Endothelial cell (in vitro differentiated cells): ENCODE results near the gene MYLK3. TPM values are rescaled to one million over a fixed set of nuclear protein-coding genes. Genes with fewer than 3 reads are reported as not detected.
A peak's percentile ranks its signal among the peaks of the same experiment; 100 is the strongest.

ENCODE experiments used
- DNase-seq: peaks from one replicate; pipeline ENCODE4 v3.0.0; 2021; ENCODE audit warnings: low spot score
- H3K27ac Mint-ChIP-seq: one replicate; pipeline ENCODE4 v1.8.0; 2021; ENCODE audit warnings: mixed read lengths, inconsistent platforms; ENCODE audit not compliant: unreplicated experiment
- H3K27me3 Mint-ChIP-seq: one replicate; pipeline ENCODE4 v1.8.0; 2021; ENCODE audit warnings: mild to moderate bottlenecking, moderate library complexity, mixed read lengths, inconsistent platforms; ENCODE audit not compliant: unreplicated experiment
- H3K36me3 Mint-ChIP-seq: one replicate; pipeline ENCODE4 v1.8.0; 2021; ENCODE audit warnings: mild to moderate bottlenecking, low read depth, mixed read lengths, inconsistent platforms; ENCODE audit not compliant: unreplicated experiment
- H3K4me1 Mint-ChIP-seq: one replicate; pipeline ENCODE4 v1.8.0; 2021; ENCODE audit warnings: mild to moderate bottlenecking, mixed read lengths, inconsistent platforms; ENCODE audit not compliant: unreplicated experiment
- H3K4me3 Mint-ChIP-seq: one replicate; pipeline ENCODE4 v1.8.0; 2021; ENCODE audit warnings: mild to moderate bottlenecking, mixed read lengths, inconsistent platforms; ENCODE audit not compliant: unreplicated experiment
- H3K9me3 Mint-ChIP-seq: one replicate; pipeline ENCODE4 v1.8.0; 2021; ENCODE audit warnings: mixed read lengths, inconsistent platforms; ENCODE audit not compliant: unreplicated experiment
- CTCF ChIP-seq: fragments of 200-600 bp; sonication (generic); IDR thresholded peaks from one replicate; pipeline ENCODE4 v1.5.0; 2021; ENCODE audit warnings: antibody characterized with exemption; ENCODE audit not compliant: unreplicated experiment
- total RNA-seq: library from RNA; stranded (reverse); fragmentation: NEBNext Ultra II Directional; extraction: Animal tissue kit (Norgen Biotek cat#: 25700); gene quantifications from one replicate; pipeline ENCODE4 v1.2.1, GENCODE V29; 2021; ENCODE audit not compliant: unreplicated experiment

Gene MYLK3
- total RNA-seq, 1 donor from 2014 or later, result 0.95 TPM

GRCh38 chr16:46790599-46791270 lies 42.6 kb upstream of the MYLK3 start:
- Mint-ChIP-seq H3K4me1 (peaks cover 11% of the 10 kb centered on the region), H3K27ac (no peak overlapping the region), H3K36me3 (peaks cover 9% of the 10 kb centered on the region), H3K9me3 (no peaks in the 10 kb centered on the region), H3K4me3 (peak overlapping the region; percentile 89), H3K27me3 (peaks cover 2% of the 10 kb centered on the region)
- DNase-seq, result no peak
- TF ChIP-seq CTCF, result no peak

- TF ChIP-seq CTCF, result no peak
- H3K9me3 Mint-ChIP-seq, result no peaks in the 10 kb centered on the region
- peaks cover 4% of the 10 kb centered on the region for H3K27me3 Mint-ChIP-seq
- DNase-seq, result peak; percentile 78
- H3K4me1 Mint-ChIP-seq, result peaks cover 17% of the 10 kb centered on the region
- peak overlapping the region; percentile 85 for H3K27ac Mint-ChIP-seq
- peaks cover 9% of the 10 kb centered on the region for H3K36me3 Mint-ChIP-seq
- H3K4me3 Mint-ChIP-seq, result peak overlapping the region; percentile 89
These were observed 41.6 kb upstream of the MYLK3 start for GRCh38 chr16:46789499-46790414.

- Mint-ChIP-seq H3K27me3 (peaks cover 4% of the 10 kb centered on the region), H3K4me3 (peak overlapping the region; percentile 87), H3K9me3 (no peaks in the 10 kb centered on the region), H3K27ac (no peak overlapping the region), H3K4me1 (peaks cover 19% of the 10 kb centered on the region), H3K36me3 (peaks cover 9% of the 10 kb centered on the region)
- DNase-seq, result no peak
- TF ChIP-seq CTCF, result no peak
These were observed 40.8 kb upstream of the MYLK3 start for GRCh38 chr16:46788891-46789474.

GRCh38 chr16:46787909-46788308 lies 39.8 kb upstream of the MYLK3 start:
- no peak overlapping the region for H3K4me3 Mint-ChIP-seq
- TF ChIP-seq CTCF, result no peak
- peaks cover 8% of the 10 kb centered on the region for H3K27me3 Mint-ChIP-seq
- no peaks in the 10 kb centered on the region for H3K9me3 Mint-ChIP-seq
- peaks cover 25% of the 10 kb centered on the region for H3K4me1 Mint-ChIP-seq
- DNase-seq, result no peak
- no peak overlapping the region for H3K27ac Mint-ChIP-seq
- H3K36me3 Mint-ChIP-seq, result peaks cover 5% of the 10 kb centered on the region
